HCEC 1CT (cell line): ENCODE data around the gene CCDC87.

Source experiments
- DNase-seq: peaks from one replicate; pipeline ENCODE4 v3.0.0-alpha.2; 2017

The CCDC87 gene

GRCh38 chr11:66580803-66581202 is 12.1 kb downstream of the CCDC87 start:
- DNase-seq, result no peak

GRCh38 chr11:66579017-66579606 is 13.8 kb downstream of the CCDC87 start:
- DNase-seq, result peak; percentile 48

DNA sequence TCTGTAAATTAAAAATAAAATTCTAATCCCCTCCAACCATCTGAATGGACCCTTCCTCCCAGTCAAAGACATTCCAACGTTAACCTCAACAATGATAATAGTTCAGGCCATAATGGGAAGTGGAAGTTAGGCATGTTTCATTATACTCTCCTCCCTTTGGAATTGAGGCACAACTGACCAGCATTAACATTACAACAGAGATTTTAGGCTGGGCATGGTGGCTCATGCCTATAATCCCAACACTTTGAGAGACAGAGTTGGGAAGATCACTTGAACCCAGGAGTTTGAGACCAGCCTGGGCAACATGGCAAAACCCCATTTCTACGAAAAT is 22.0 kb downstream of the CCDC87 start:
- DNase-seq, result no peak

GRCh38 chr11:66570079-66570849 is 22.6 kb downstream of the CCDC87 start:
- DNase-seq, result no peak

- DNase-seq, result no peak
Measured at GRCh38 chr11:66569076-66569475, 23.8 kb downstream of the CCDC87 start.

- DNase-seq, result peak; percentile 48
Measured at GRCh38 chr11:66568124-66568916, 24.5 kb downstream of the CCDC87 start, which contains the start of gene CTSF. Gene CTSF, minus strand, starts transcription at chr11:66568606. Its CDS starts 120 bp downstream, at chr11:66568486.

DNA sequence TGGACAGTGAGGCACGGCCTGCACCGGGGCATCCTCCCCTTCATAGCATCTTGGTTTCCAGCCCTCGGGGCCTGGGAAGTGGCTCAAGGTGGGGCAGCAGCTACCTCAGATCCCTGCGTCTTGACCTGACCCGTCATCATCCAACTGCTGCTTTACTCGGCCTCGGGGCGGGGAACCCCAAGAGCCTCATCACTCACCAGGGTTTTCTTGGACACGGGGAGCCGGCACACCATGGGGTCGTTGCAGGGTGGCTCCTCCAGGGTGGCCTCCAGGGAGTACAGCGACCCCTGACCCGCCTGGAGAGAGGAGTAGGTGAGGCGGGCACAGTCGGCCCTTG is 25.1 kb downstream of the CCDC87 start:
- DNase-seq, result no peak

GRCh38 chr11:66566221-66566620 is 26.6 kb downstream of the CCDC87 start:
- no peak for DNase-seq

DNA sequence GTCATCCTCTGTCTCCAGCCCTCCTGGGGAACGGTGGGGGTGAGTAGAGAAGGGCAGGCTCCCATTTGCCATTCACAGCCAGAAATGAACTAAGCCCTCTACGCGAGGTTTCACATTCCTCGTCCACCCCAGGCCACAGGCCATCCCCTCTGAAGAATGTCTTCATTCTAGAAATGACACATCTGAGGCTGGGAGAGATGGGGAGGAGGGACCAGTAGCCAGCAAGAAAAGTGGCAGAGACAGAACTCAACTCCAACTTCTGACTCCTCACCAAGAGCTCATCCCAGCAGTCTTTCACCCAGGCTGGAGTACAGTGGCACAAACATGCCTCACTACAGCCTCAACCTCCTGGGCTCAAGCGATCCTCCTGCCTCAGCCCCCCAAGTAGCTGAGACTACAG is 27.9 kb downstream of the CCDC87 start:
- DNase-seq, result no peak

- DNase-seq, result no peak
Measured at GRCh38 chr11:66564538-66564937, 28.3 kb downstream of the CCDC87 start.

- DNase-seq, result no peak
Measured at GRCh38 chr11:66563832-66564231, 29.0 kb downstream of the CCDC87 start.

- no peak for DNase-seq
Measured at GRCh38 chr11:66562907-66563583, 29.8 kb downstream of the CCDC87 start.

DNA sequence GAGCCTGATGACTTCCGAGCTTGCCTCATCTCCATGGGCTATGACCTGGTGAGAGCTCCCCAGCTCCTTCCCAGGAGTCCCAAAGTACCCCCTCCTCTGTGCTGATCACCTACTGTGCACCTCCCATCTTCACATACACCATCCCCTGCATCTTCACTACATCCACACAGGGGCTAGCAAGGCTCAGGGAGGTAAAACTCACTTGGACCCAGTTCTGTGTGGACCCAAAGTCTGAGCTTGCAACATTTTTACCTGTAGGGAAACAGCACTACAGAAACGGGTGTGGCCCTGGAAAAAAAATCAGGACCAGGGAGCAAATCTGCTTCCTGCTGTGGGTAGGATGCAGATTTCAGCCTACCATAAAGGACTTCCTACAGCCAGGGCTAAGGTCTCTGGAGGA is 30.6 kb downstream of the CCDC87 start:
- DNase-seq, result no peak

GRCh38 chr11:66561975-66562248 is 31.0 kb downstream of the CCDC87 start:
- DNase-seq, result no peak

- DNase-seq, result no peak
Measured at GRCh38 chr11:66561178-66561974, 31.5 kb downstream of the CCDC87 start.

DNA sequence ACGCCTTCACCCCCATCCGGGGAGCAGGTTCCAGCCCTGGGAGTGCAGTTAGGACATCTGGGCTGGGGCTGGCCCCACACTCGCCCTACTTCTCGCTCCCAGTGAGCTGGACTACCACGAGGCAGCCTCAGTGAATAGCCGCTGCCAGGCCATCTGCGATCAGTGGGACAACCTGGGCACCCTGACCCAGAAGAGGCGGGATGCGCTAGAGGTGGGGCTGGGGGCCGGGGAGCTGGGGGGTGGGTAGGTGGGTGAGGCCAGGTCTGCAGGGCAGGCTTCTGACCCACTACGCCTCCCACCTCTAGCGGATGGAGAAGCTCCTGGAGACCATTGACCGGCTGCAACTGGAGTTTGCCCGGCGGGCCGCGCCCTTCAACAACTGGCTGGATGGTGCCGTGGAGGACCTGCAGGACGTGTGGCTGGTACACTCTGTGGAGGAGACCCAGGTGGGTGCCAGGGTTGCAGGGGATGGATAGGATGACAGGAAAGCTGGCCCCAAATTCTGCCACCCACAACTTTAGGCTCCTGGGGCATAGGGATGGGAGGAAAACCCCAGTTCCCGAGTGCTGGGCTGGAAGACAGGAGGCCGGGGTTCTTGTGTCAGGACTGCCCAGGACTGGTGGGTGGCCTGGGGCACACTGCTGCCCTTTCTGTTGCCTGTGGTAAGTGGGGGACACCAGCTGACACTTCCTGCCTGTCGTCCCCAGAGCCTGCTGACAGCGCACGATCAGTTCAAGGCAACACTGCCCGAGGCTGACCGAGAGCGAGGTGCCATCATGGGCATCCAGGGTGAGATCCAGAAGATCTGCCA is 32.8 kb downstream of the CCDC87 start:
- DNase-seq, result no peak

- DNase-seq, result no peak
Measured at GRCh38 chr11:66559142-66559865, 33.6 kb downstream of the CCDC87 start.

DNA sequence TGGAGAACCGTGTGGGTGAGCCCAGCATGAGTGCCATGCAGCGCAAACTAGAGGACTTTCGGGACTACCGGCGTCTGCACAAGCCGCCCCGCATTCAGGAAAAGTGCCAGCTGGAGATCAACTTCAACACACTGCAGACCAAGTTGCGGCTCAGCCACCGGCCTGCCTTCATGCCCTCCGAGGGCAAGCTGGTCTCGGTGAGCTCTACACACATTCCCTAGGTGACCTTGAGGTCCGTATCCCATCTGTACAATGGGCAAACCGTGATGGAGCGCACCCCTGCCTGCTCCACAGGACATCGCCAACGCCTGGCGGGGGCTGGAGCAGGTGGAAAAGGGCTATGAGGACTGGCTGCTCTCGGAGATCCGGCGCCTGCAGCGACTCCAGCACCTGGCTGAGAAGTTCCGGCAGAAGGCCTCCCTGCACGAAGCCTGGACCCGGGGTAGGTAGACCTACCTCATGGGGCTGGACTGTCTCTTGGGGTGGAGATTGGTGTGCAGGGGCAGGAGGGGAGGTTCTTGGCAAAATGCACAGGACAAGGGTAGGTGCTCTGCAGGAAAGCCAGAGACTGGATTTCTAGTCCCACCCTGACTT is 35.0 kb downstream of the CCDC87 start:
- no peak for DNase-seq

DNA sequence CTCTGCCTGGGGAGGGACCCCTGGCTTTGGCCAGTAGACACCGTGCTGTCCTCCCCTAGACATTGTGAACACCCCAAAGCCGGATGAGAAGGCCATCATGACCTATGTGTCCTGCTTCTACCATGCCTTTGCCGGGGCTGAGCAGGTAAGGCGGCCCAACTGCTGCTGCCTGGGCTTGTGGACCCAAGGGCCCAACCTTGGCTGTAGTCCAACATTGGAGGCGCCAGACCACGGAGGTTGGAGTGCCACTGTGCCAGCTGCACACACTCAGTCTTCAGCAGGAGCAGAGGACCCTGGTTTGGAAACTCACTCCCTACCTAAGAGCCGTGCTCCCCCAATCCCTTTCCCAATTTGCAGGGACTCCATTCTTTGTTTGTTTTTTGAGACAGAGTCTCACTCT is 36.8 kb downstream of the CCDC87 start:
- no peak for DNase-seq

GRCh38 chr11:66555416-66555815 is 37.4 kb downstream of the CCDC87 start:
- DNase-seq, result no peak

DNA sequence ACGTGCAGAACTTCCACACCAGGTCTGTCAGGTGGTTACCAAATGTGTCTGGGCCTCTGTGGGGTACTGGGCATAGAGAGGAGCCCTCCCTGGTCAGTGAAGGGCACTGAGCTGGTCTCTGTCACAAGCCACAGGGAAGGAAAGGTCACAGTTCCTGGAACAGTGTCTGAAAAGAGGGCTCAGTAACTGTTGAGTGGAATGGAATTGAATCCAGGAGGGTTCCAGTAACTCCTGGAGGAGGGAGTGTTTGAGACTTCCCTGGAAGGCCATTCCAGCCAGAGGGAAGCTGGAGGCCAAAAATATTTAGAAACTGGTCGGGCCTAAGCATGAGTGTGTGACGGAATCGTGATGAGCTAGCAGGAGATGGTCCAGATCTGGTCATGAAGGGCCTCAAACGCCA is 38.3 kb downstream of the CCDC87 start:
- DNase-seq, result no peak
